Choroid plexus epithelial cell (primary cell): Measurements from ENCODE around the gene KCNQ1.

Source experiments
- DNase-seq: peaks from one replicate; pipeline ENCODE4 v3.0.0-alpha.2; 2010; ENCODE audit warnings: low read depth
- H3K4me3 ChIP-seq: 2 replicates; pipeline ENCODE4 v1.5.1; 2011; ENCODE audit warnings: low read depth, mild to moderate bottlenecking, control low read depth, low read length, moderate library complexity
- TF ChIP-seq, protein P1 (sequence below): conservative IDR thresholded peaks from 2 replicates; pipeline ENCODE4 v1.5.1; 2011; ENCODE audit warnings: low read depth, mild to moderate bottlenecking, control low read depth, inconsistent platforms, low read length, moderate library complexity

The KCNQ1 gene

DNA sequence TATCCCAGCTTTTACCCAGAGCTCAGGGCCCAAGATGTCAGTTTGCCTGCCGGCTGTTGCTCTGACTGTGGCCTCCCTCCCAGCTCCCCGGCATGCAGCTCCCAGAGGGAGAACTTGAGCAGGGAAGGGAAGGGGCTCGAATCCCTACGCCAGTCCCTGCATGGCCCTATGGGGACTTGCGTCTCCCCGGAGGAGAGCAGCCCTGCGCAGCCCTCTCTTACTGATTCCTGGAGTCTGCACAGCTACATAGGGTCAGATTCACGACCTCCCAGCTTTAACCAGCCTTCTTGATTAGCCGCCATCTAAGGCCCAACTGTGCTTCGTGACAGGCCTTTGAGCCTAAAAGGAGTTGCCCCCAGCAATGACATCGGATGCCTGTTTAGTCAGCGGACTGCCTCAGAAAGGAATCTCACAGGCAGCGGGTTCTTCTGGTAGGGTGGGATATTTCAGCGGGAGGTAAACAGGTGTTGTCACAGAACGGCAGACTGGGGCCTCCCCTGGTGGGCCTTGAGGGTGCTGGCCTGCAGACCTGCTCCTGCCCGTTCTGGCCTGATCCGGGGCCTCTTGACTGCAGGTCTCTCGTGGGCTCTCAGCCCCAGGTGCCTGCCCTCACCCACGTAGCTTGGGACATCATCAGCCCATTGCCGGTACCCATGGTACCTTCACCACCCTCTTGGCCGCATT, 298.8 kb downstream of the KCNQ1 start:
- TF ChIP-seq, protein P1, sequence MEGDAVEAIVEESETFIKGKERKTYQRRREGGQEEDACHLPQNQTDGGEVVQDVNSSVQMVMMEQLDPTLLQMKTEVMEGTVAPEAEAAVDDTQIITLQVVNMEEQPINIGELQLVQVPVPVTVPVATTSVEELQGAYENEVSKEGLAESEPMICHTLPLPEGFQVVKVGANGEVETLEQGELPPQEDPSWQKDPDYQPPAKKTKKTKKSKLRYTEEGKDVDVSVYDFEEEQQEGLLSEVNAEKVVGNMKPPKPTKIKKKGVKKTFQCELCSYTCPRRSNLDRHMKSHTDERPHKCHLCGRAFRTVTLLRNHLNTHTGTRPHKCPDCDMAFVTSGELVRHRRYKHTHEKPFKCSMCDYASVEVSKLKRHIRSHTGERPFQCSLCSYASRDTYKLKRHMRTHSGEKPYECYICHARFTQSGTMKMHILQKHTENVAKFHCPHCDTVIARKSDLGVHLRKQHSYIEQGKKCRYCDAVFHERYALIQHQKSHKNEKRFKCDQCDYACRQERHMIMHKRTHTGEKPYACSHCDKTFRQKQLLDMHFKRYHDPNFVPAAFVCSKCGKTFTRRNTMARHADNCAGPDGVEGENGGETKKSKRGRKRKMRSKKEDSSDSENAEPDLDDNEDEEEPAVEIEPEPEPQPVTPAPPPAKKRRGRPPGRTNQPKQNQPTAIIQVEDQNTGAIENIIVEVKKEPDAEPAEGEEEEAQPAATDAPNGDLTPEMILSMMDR = no peak
- no peak for DNase-seq

GRCh38 chr11:2744166-2744565, 299.4 kb downstream of the KCNQ1 start:
- H3K4me3 ChIP-seq = no peak overlapping the region
- no peak for DNase-seq
- TF ChIP-seq, protein P1 = no peak

More for the DNA sequence above, 298.8 kb downstream of the KCNQ1 start:
- H3K4me3 ChIP-seq = no peak overlapping the region

DNA sequence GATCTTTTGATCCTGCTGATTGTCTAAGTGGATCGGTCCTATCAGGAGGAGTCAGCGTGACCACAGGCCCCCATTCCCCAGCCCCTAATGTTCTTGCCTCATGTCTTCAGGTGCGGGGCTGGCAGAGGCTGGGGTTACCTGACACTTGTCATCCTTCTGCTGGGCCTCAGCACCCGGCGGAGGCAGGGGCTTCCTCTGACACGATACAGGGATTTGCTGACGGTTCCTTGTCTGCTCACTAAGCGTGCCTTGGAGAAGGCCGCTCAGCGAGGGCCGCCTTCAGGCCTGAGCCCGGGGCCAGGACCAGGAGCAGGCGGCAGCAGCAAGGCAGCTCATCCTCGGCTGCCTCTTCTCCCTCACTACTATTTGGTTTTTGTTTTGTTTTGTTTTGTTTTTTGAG, 300.7 kb downstream of the KCNQ1 start:
- no peak overlapping the region for H3K4me3 ChIP-seq
- no peak for DNase-seq
- TF ChIP-seq, protein P1 = no peak

DNA sequence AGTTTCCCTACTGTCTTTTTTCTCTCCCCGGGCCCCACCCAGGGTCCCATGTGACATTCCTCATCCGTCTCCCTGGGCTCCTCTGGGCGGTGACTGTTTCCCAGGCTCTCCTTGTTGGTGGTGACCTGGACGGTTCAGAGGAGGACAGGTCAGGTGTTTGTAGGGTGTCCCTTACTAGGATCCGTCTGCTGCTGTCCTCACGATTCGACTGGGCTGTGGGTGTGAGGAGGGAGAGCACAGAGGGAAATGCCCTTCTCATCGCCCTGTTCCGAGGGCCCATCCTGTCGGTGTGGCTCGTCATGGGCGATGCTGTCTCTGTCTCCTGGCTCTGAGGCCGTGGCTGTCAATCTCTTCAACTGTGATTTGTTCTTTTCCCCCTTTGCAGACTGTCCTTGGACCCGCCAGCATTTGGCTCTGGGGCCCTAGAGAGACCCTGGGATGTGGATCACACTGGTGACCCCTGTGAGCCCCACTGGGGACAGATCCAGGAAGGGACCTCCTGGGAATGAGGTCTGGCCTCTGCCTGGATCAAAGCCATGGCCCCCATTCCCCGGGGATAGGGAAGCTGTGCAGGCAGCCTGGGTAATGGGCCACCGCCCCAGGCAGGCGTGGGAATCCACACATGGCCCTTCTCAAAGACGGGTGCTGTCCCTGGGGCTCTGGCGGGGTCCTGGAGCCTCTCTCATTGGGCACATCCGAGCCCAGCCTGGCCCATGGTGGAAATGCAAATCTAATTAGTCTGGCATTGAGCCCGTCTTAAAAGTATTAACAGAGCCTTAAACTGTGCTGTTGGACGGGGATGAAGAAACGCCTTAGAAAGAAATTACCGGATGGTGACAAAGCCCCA, 301.8 kb downstream of the KCNQ1 start:
- TF ChIP-seq, protein P1 = no peak
- H3K4me3 ChIP-seq = no peak overlapping the region
- DNase-seq = no peak

- no peak for DNase-seq
- H3K4me3 ChIP-seq = no peak overlapping the region
- TF ChIP-seq, protein P1 = no peak
Observed at GRCh38 chr11:2747248-2748027, 302.6 kb downstream of the KCNQ1 start.

- no peak for DNase-seq
- TF ChIP-seq, protein P1 = no peak
- no peak overlapping the region for H3K4me3 ChIP-seq
Observed at GRCh38 chr11:2748061-2748813, 303.4 kb downstream of the KCNQ1 start.
